Caco-2 (cell line): ENCODE data around the gene CALD1. TPM values are rescaled to one million over a fixed set of nuclear protein-coding genes. Genes with fewer than 3 reads are reported as not detected.

ENCODE experiments used
- BruUV-seq: library from RNA; stranded (reverse); fragments of 400-500 nt; replicated peaks from 2 replicates; lab custom pipeline; 2021; lab: Mats Ljungman, UMichigan
- CTCF ChIA-PET: fragments of 300-600 bp; sonication (Branson Sonifier 250); formaldehyde crosslinking; loops from one replicate; lab custom pipeline; 2022; ENCODE audit warnings: antibody characterized with exemption; lab: Charles Lee
- POLR2A ChIA-PET: fragments of 300-600 bp; sonication (Branson Sonifier 250); formaldehyde crosslinking; loops from one replicate; lab custom pipeline; 2022; ENCODE audit warnings: antibody characterized with exemption; lab: Charles Lee
- DNase-seq, 2 experiments: peaks; one replicate each; pipeline versions ENCODE4 v3.0.0 to v3.0.0-alpha.2; 2020 to 2022
- H3K27me3 ChIP-seq: replicated peaks from 2 replicates; pipeline ENCODE4 v1.6.0; 2011; ENCODE audit warnings: low read length; ENCODE audit not compliant: control insufficient read depth, insufficient read depth
- H3K36me3 ChIP-seq: 2 replicates; pipeline ENCODE4 v1.5.1; 2011; ENCODE audit warnings: low read length; ENCODE audit not compliant: control insufficient read depth, insufficient read depth
- H3K4me1 ChIP-seq: fragments of 250-450 bp; sonication (Bioruptor Pico); 2 replicates; pipeline ENCODE4 v1.5.1; 2020; ENCODE audit warnings: mild to moderate bottlenecking
- H3K4me3 ChIP-seq: 2 replicates; pipeline ENCODE4 v1.5.1; 2011; ENCODE audit warnings: low read depth, mild to moderate bottlenecking, control low read depth, low read length
- H3K9me3 ChIP-seq: fragments of 250-450 bp; sonication (Bioruptor Pico); 2 replicates; pipeline ENCODE4 v1.5.1; 2020; ENCODE audit warnings: mild to moderate bottlenecking, moderate library complexity
- H3K27ac Mint-ChIP-seq: one replicate; pipeline ENCODE4 v1.8.0; 2022; ENCODE audit warnings: mixed read lengths; ENCODE audit not compliant: unreplicated experiment
- H3K27me3 Mint-ChIP-seq: one replicate; pipeline ENCODE4 v1.8.0; 2022; ENCODE audit warnings: mixed read lengths; ENCODE audit not compliant: insufficient read depth, unreplicated experiment
- H3K36me3 Mint-ChIP-seq: one replicate; pipeline ENCODE4 v1.8.0; 2022; ENCODE audit warnings: mild to moderate bottlenecking, mixed read lengths; ENCODE audit not compliant: insufficient read depth, unreplicated experiment
- H3K4me1 Mint-ChIP-seq: one replicate; pipeline ENCODE4 v1.8.0; 2022; ENCODE audit warnings: low read depth, mixed read lengths; ENCODE audit not compliant: unreplicated experiment
- H3K4me3 Mint-ChIP-seq: one replicate; pipeline ENCODE4 v1.8.0; 2022; ENCODE audit warnings: mild to moderate bottlenecking, moderate library complexity, mixed read lengths; ENCODE audit not compliant: unreplicated experiment
- H3K9me3 Mint-ChIP-seq: one replicate; pipeline ENCODE4 v1.8.0; 2022; ENCODE audit warnings: mixed read lengths; ENCODE audit not compliant: unreplicated experiment
- intact Hi-C: fragments of 100-400 bp; cut with micrococcal nuclease; formaldehyde crosslinking; loops from one replicate; pipeline ENCODE4 v1.10.0; 2022; ENCODE audit not compliant: unreplicated experiment
- total RNA-seq: library from RNA; stranded (reverse); gene quantifications from 2 replicates; pipeline ENCODE4 v1.2.3, GENCODE V29; 2022
- TF ChIP-seq, protein P1 (sequence below), 2 experiments: fragments of 200-600 bp in 1 of 2; IDR thresholded peaks; 1 replicate in 1 of 2; 2 replicates in 1 of 2; pipeline versions ENCODE4 v1.5.1 to v1.8.0; 2011 to 2022; ENCODE audit warnings: antibody characterized with exemption in 1 of 2, control low read depth in 1 of 2, inconsistent platforms in 1 of 2, low read depth in 1 of 2, low read length in 1 of 2, mild to moderate bottlenecking in 1 of 2, moderate library complexity in 1 of 2; ENCODE audit not compliant: insufficient read depth in 1 of 2, severe bottlenecking in 1 of 2, unreplicated experiment in 1 of 2

CALD1 gene
- total RNA-seq, 1 experiment from 2014 or later, result 155 TPM

DNA sequence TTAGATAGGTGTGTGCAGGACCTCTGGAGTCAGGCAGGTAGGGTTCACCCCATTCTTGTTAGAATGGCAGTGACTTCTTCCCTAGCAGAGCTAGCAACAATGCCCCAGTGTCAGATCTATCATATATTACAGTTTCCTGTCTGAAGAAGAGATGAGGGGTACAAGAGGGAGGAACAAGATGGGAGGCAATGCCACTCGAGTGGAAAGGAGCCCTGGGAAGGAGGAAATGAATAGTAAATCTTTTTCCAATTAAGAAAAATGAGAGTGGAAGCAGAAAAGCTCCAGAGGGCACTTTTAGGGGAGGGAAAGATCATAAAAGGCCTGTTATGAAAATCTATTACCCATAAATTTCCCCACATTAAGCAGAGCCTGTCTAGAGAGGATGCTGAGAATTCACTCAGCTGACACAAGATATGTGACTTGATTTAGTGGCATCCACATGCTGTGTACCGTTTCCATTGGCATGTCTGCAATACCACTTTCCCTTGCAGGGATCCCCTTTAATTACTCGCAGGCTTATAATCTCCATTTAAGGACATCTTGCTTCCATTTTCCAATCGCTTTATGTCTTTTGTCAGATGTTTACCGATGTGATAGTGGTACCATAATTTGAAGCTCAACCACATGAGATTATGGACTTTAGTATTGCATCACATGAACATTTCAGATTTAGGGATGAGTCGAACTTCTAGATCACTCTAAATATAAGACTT lies 136.9 kb downstream of the CALD1 start:
- POLR2A ChIA-PET, result no interaction called here

DNA sequence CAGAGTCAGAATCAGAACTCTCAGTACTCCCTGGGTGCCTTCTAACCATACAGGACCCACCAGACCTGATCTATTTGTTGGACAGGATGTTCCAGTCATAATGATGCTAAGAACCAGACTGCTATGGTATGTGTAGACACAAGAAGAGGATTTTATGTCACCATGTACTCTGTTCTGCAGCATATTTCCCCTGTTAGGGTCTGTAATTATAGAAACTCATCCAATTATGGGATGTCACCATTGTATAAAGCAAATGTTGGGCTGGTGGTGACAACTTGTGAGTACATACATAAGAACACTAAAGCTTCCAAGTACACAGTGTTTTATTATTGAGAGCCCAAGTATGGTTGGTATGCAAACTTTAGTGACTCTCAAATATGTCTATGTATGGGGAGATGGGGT lies 139.8 kb downstream of the CALD1 start:
- intact Hi-C loops, result no loop called here
- Mint-ChIP-seq H3K4me1 (peaks cover 7% of the 10 kb centered on the region), H3K36me3 (peaks cover 53% of the 10 kb centered on the region), H3K4me3 (no peak overlapping the region), H3K9me3 (no peaks in the 10 kb centered on the region), H3K27me3 (no peaks in the 10 kb centered on the region), H3K27ac (no peak overlapping the region)
- Histone ChIP-seq H3K9me3 (no peaks in the 10 kb centered on the region), H3K4me3 (no peak overlapping the region), H3K4me1 (peaks cover 18% of the 10 kb centered on the region), H3K27me3 (no peaks in the 10 kb centered on the region), H3K36me3 (peaks cover 1% of the 10 kb centered on the region; the same call in 1 of the 2 replicates)
- no TSS peak for BruUV-seq
- no peak for DNase-seq
- CTCF ChIA-PET, result no interaction called here
- TF ChIP-seq, protein P1, sequence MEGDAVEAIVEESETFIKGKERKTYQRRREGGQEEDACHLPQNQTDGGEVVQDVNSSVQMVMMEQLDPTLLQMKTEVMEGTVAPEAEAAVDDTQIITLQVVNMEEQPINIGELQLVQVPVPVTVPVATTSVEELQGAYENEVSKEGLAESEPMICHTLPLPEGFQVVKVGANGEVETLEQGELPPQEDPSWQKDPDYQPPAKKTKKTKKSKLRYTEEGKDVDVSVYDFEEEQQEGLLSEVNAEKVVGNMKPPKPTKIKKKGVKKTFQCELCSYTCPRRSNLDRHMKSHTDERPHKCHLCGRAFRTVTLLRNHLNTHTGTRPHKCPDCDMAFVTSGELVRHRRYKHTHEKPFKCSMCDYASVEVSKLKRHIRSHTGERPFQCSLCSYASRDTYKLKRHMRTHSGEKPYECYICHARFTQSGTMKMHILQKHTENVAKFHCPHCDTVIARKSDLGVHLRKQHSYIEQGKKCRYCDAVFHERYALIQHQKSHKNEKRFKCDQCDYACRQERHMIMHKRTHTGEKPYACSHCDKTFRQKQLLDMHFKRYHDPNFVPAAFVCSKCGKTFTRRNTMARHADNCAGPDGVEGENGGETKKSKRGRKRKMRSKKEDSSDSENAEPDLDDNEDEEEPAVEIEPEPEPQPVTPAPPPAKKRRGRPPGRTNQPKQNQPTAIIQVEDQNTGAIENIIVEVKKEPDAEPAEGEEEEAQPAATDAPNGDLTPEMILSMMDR (IDR thresholded peaks at IDR 0.05; ENCODE audit: insufficient read depth in 1 of 2, low read depth in 1 of 2, low read length in 1 of 2, severe bottlenecking in 1 of 2, unreplicated experiment in 1 of 2), result no peak
- POLR2A ChIA-PET, result no interaction called here

More for the DNA sequence above, 136.9 kb downstream of the CALD1 start:
- H3K4me3 ChIP-seq, result no peak overlapping the region
- peaks cover 1% of the 10 kb centered on the region; the same call in 1 of the 2 replicates for H3K36me3 ChIP-seq
- intact Hi-C loops, result no loop called here
- Mint-ChIP-seq H3K36me3 (peaks cover 44% of the 10 kb centered on the region), H3K4me3 (no peak overlapping the region), H3K27ac (no peak overlapping the region), H3K27me3 (no peaks in the 10 kb centered on the region), H3K9me3 (no peaks in the 10 kb centered on the region), H3K4me1 (peaks cover 7% of the 10 kb centered on the region)
- DNase-seq, result no peak
- no peaks in the 10 kb centered on the region for H3K9me3 ChIP-seq
- CTCF ChIA-PET, result no interaction called here
- H3K27me3 ChIP-seq, result no peaks in the 10 kb centered on the region
- H3K4me1 ChIP-seq, result peaks cover 21% of the 10 kb centered on the region
- TF ChIP-seq, protein P1 (IDR thresholded peaks at IDR 0.05; ENCODE audit: insufficient read depth in 1 of 2, low read depth in 1 of 2, low read length in 1 of 2, severe bottlenecking in 1 of 2, unreplicated experiment in 1 of 2), result no peak
- no TSS peak for BruUV-seq

DNA sequence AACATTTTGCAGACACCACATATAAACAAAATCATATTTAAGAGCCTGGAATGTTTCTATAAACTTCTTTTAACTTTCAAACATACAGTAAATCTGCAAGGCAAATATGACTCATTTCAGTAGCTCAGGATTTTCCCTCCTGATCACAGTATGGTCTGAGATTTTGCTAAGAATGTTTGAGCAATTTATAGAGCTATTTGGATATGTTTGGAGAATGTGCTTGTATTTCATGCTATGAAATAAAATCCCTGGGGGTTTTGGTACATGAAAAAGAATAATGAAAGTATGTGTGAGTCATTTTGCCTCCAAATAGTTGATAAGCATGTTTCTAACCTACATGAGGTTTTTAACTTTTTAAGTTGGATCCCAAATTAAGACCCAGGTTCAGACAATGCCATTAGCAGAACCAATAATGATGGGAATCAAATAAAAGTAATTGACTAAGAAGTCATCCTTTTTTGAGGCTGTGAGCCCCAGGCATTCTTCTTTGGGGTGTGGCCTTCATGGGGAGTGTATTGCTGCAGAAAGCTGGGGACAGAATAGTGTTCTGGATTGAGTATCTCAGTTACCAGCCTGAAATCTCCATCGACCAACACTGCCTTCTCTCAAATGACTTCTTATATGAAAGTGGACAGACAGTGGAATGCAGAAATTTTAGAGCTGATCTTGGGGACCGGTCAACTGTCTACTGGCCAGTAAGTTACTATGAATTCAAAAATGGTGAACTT lies 140.8 kb downstream of the CALD1 start:
- Mint-ChIP-seq H3K4me3 (no peak overlapping the region), H3K4me1 (peaks cover 10% of the 10 kb centered on the region), H3K9me3 (peaks cover 7% of the 10 kb centered on the region), H3K27ac (no peak overlapping the region), H3K36me3 (peaks cover 52% of the 10 kb centered on the region), H3K27me3 (no peaks in the 10 kb centered on the region)
- CTCF ChIA-PET, result no interaction called here
- TF ChIP-seq, protein P1 (IDR thresholded peaks at IDR 0.05; ENCODE audit: insufficient read depth in 1 of 2, low read depth in 1 of 2, low read length in 1 of 2, severe bottlenecking in 1 of 2, unreplicated experiment in 1 of 2), result no peak
- Histone ChIP-seq H3K36me3 (peaks cover 1% of the 10 kb centered on the region; the same call in 1 of the 2 replicates), H3K9me3 (no peaks in the 10 kb centered on the region), H3K4me1 (peaks cover 18% of the 10 kb centered on the region), H3K27me3 (no peaks in the 10 kb centered on the region), H3K4me3 (no peak overlapping the region)
- DNase-seq, result no peak
- intact Hi-C loops, result no loop called here
- POLR2A ChIA-PET, result no interaction called here
- no TSS peak for BruUV-seq
